ENCODE measurements around the gene USP48.

DNA sequence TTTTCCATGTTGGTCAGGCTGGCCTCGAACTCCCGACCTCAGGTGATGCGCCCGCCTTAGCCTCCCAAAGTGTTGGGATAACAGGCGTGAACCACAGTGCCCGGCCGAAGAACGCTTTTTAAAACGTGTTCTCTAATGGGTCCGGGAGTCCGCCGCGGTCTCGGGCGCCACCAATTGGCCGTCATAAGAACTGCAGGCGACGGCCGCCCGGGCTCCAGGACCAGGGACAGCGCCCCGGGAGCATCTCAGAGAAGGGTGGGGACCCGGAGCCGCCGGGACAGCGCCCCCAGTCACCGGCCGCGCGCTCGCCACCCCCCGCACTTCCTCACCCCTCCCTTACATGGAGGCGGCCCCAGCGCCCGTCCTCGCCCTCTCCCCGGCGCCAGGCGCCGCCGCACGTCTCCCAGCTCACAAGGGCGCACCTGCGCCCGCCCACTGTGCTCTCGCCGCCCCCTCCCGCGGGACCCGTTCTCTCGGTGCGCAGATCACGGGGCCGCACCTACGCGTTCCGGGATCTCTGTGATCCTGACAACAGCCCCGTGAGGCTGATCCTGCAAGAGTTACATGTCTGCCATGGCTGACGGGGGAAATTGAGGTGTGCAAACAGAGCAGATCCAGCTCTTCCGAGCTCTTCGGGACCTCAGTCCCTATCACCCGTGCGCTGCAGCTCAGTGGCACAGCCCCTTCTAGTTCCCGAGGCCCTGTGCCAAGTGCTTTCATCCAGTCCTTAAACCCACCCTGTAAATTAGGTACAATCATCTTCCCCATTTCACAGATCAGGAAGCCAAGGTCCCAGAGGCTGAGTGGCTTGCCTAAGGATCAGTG, 123.6 kb downstream of the USP48 start:
- TF ChIP-seq, protein P1, sequence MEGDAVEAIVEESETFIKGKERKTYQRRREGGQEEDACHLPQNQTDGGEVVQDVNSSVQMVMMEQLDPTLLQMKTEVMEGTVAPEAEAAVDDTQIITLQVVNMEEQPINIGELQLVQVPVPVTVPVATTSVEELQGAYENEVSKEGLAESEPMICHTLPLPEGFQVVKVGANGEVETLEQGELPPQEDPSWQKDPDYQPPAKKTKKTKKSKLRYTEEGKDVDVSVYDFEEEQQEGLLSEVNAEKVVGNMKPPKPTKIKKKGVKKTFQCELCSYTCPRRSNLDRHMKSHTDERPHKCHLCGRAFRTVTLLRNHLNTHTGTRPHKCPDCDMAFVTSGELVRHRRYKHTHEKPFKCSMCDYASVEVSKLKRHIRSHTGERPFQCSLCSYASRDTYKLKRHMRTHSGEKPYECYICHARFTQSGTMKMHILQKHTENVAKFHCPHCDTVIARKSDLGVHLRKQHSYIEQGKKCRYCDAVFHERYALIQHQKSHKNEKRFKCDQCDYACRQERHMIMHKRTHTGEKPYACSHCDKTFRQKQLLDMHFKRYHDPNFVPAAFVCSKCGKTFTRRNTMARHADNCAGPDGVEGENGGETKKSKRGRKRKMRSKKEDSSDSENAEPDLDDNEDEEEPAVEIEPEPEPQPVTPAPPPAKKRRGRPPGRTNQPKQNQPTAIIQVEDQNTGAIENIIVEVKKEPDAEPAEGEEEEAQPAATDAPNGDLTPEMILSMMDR (IDR thresholded peaks at IDR 0.05): peak; percentile 65 to 87 (median 71)
- TF ChIP-seq POLR2A (IDR thresholded peaks at IDR 0.05): no peak
